MCF 10A (cell line): ENCODE measurements around the gene SMAD3. TPM values are rescaled to one million over a fixed set of nuclear protein-coding genes. Genes with fewer than 3 reads are reported as not detected.
A peak's percentile ranks its signal among the peaks of the same experiment; 100 is the strongest.

ENCODE experiments used
- BruUV-seq: library from RNA; stranded (reverse); fragments of 400-500 nt; replicated peaks from 2 replicates; lab custom pipeline; 2021; lab: Mats Ljungman, UMichigan
- CTCF ChIA-PET: fragments of 300-600 bp; sonication (Branson Sonifier 250); formaldehyde crosslinking; extraction: SDS; loops from one replicate; lab custom pipeline; 2021; ENCODE audit warnings: antibody characterized with exemption, inconsistent platforms; lab: Yijun Ruan, JAX
- POLR2A ChIA-PET: fragments of 300-600, 350-650 bp; sonication (Branson Sonifier 250); formaldehyde crosslinking; extraction: SDS; loops from one replicate; lab custom pipeline; 2020; ENCODE audit warnings: antibody characterized with exemption, inconsistent platforms; lab: Yijun Ruan, JAX
- DNase-seq: peaks from one replicate; pipeline ENCODE4 v3.0.0-alpha.2; 2018; ENCODE audit not compliant: unreplicated experiment
- H3K27ac Mint-ChIP-seq: one replicate; pipeline ENCODE4 v1.8.0; 2022; ENCODE audit warnings: mild to moderate bottlenecking, low read depth, mixed read lengths; ENCODE audit not compliant: unreplicated experiment
- H3K27me3 Mint-ChIP-seq: one replicate; pipeline ENCODE4 v1.8.0; 2022; ENCODE audit warnings: mixed read lengths; ENCODE audit not compliant: insufficient read depth, unreplicated experiment
- H3K36me3 Mint-ChIP-seq: one replicate; pipeline ENCODE4 v1.8.0; 2022; ENCODE audit warnings: mild to moderate bottlenecking, moderate library complexity, mixed read lengths; ENCODE audit not compliant: insufficient read depth, unreplicated experiment
- H3K4me1 Mint-ChIP-seq: one replicate; pipeline ENCODE4 v1.8.0; 2022; ENCODE audit warnings: mixed read lengths; ENCODE audit not compliant: insufficient read depth, unreplicated experiment
- H3K4me3 Mint-ChIP-seq: one replicate; pipeline ENCODE4 v1.8.0; 2022; ENCODE audit warnings: mild to moderate bottlenecking, moderate library complexity, mixed read lengths; ENCODE audit not compliant: unreplicated experiment
- H3K9me3 Mint-ChIP-seq: one replicate; pipeline ENCODE4 v1.8.0; 2022; ENCODE audit warnings: mixed read lengths; ENCODE audit not compliant: unreplicated experiment
- intact Hi-C: fragments of 100-400 bp; cut with micrococcal nuclease; formaldehyde crosslinking; loops from 2 replicates; pipeline ENCODE4 v1.14.1; 2022
- total RNA-seq: library from RNA; stranded (reverse); gene quantifications from 2 replicates; pipeline ENCODE4 v1.2.3, GENCODE V29; 2022
- TF ChIP-seq, protein P1 (sequence below): fragments of 200-600 bp; IDR thresholded peaks from one replicate; pipeline ENCODE4 v1.8.0; 2022; ENCODE audit warnings: antibody characterized with exemption, mild to moderate bottlenecking; ENCODE audit not compliant: unreplicated experiment

The SMAD3 gene
- total RNA-seq, 1 experiment from 2014 or later, result 19.9 TPM

DNA sequence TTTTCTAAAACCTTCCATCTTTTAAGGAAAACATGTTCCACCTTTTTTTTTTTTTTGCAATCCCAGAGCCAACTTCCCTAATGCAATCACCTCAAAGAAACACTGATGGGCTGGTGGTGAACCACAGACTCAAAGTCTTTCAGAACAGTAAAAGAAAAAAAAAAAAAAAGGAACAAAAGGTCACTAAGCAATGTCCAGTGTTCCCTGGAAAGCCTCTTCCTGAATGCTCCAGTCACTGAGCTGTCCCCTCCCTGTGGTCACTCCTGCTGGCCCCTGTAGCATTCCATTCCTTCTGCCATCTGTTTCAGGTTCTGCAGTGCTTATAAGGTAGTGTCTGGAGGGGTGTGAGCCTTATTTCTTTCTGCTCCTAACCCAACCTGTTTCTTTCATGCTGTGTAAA, 135.7 kb downstream of the SMAD3 start:
- intact Hi-C loops, result no loop called here
- Mint-ChIP-seq H3K9me3 (no peaks in the 10 kb centered on the region), H3K4me3 (no peak overlapping the region), H3K27me3 (no peaks in the 10 kb centered on the region), H3K27ac (no peak overlapping the region), H3K4me1 (no peaks in the 10 kb centered on the region), H3K36me3 (peaks cover 75% of the 10 kb centered on the region)
- TF ChIP-seq, protein P1, sequence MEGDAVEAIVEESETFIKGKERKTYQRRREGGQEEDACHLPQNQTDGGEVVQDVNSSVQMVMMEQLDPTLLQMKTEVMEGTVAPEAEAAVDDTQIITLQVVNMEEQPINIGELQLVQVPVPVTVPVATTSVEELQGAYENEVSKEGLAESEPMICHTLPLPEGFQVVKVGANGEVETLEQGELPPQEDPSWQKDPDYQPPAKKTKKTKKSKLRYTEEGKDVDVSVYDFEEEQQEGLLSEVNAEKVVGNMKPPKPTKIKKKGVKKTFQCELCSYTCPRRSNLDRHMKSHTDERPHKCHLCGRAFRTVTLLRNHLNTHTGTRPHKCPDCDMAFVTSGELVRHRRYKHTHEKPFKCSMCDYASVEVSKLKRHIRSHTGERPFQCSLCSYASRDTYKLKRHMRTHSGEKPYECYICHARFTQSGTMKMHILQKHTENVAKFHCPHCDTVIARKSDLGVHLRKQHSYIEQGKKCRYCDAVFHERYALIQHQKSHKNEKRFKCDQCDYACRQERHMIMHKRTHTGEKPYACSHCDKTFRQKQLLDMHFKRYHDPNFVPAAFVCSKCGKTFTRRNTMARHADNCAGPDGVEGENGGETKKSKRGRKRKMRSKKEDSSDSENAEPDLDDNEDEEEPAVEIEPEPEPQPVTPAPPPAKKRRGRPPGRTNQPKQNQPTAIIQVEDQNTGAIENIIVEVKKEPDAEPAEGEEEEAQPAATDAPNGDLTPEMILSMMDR, result no peak
- DNase-seq, result no peak
- POLR2A ChIA-PET, result interaction anchor here (1.4 to 1.6 kb wide), 3 partner anchors 9 to 23 kb away, joined by 3 to 4 read pairs (median 3); no protein-coding TSS in a partner anchor
- CTCF ChIA-PET, result interaction anchor here (0.7 to 0.9 kb wide), 3 partner anchors 21 to 85 kb away, joined by 3 to 8 read pairs (median 3); no protein-coding TSS in a partner anchor
- no TSS peak for BruUV-seq

DNA sequence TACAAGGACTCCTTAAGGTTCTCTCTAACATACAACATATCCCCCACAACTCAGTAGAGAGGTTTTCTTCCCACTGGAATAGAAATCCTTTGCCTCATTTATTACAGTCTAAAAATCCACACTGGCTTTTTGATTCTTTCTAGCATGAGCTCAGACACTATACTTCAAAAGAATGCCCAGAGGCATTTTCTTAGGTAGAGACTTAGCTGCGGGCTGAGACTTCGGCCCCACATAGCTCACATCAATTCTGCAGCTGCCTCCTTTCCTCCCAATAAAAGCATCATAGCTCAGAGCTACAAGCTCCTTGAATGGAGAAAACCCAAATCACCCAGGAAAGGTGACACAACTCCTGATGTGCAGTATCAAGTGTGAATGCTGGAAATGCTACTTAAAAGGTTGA, 136.7 kb downstream of the SMAD3 start:
- ChIA-PET CTCF (interaction anchor here (1.1 kb wide), 1 partner anchor 37 kb away, joined by 4 read pairs; no protein-coding TSS in a partner anchor), POLR2A (interaction anchor here (0.9 to 1.4 kb wide), 2 partner anchors 9 to 37 kb away, joined by 3 to 4 read pairs; no protein-coding TSS in a partner anchor)
- peaks cover 82% of the 10 kb centered on the region for H3K36me3 Mint-ChIP-seq
- DNase-seq, result no peak
- H3K9me3 Mint-ChIP-seq, result no peaks in the 10 kb centered on the region
- H3K4me1 Mint-ChIP-seq, result no peaks in the 10 kb centered on the region
- H3K27me3 Mint-ChIP-seq, result no peaks in the 10 kb centered on the region
- intact Hi-C loops, result no loop called here
- no peak overlapping the region for H3K4me3 Mint-ChIP-seq
- TF ChIP-seq, protein P1, result no peak
- no peak overlapping the region for H3K27ac Mint-ChIP-seq
- TSS peak; percentile 83 for BruUV-seq

DNA sequence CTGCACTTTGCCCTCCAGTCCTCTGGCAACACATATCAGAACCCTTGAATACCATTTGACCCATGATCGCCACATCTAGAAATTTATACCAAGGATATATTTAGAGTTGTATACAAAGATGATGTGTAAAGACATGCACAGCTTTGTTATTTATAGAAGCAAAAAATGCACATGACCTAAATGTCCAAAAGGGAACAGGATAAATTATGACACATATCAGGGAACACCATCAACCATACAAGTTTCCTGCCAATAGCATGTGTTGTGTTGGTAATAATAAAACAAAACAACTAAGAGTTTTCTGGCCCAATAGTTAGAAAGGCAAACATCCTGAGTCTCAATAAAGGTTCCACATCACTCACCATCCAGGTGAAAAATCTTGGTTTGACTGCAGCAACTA, 137.6 kb downstream of the SMAD3 start:
- Mint-ChIP-seq H3K27me3 (no peaks in the 10 kb centered on the region), H3K4me1 (no peaks in the 10 kb centered on the region), H3K27ac (no peak overlapping the region), H3K9me3 (no peaks in the 10 kb centered on the region), H3K36me3 (peaks cover 86% of the 10 kb centered on the region), H3K4me3 (no peak overlapping the region)
- TF ChIP-seq, protein P1, result no peak
- CTCF ChIA-PET, result interaction anchor here (0.7 to 1.1 kb wide), 2 partner anchors 10 to 36 kb away, joined by 3 to 4 read pairs; no protein-coding TSS in a partner anchor
- POLR2A ChIA-PET, result interaction anchor here (0.9 to 1.2 kb wide), 3 partner anchors 9 to 36 kb away, joined by 3 read pairs; no protein-coding TSS in a partner anchor
- DNase-seq, result no peak
- intact Hi-C loops, result no loop called here
- no TSS peak for BruUV-seq

DNA sequence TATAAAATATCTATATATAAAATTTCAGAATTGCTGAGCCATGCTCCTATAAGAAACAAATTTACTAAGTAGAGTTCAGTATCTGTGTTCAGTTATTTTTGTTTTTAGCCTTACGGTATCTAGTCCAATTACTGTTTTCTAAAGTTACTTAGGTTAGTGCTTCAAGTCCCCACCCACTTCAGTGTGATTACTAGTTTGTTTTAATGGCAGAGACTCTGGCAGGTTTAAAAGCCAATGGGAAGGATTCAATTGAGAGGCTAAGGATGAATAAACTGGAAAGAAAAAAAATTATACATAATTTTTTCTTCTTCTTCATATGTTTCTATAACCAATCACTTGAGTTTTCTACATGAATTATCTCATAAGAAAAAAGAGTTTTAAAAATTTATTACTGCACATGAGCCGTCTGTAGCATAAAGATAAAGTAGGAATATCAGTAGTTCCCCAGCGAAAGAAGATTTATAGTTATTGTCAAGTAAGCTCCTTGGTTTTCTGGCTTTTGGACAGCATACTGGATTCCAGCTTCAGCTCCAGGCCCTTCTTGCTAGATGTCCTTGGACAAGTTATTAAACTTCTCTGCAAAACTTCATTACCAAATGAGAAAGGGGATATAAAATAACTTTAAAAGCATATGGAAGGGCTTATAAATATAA, 142.3 kb downstream of the SMAD3 start:
- DNase-seq, result no peak
- H3K27ac Mint-ChIP-seq, result no peak overlapping the region
- TF ChIP-seq, protein P1, result no peak
- peaks cover 59% of the 10 kb centered on the region for H3K36me3 Mint-ChIP-seq
- H3K27me3 Mint-ChIP-seq, result no peaks in the 10 kb centered on the region
- H3K4me3 Mint-ChIP-seq, result no peak overlapping the region
- H3K9me3 Mint-ChIP-seq, result no peaks in the 10 kb centered on the region
- H3K4me1 Mint-ChIP-seq, result no peaks in the 10 kb centered on the region
- intact Hi-C loops, result no loop called here
- BruUV-seq, result no TSS peak
- POLR2A ChIA-PET, result no interaction called here
- CTCF ChIA-PET, result interaction anchor here (1.9 kb wide), 1 partner anchor 8 kb away, joined by 4 read pairs; no protein-coding TSS in a partner anchor
